ENCODE results near the gene PCNA.

Gene PCNA

GRCh38 chr20:5119435-5120184 is at the start of gene PCNA:
Gene PCNA, minus strand, starts transcription at chr20:5119958. Its CDS starts 160 bp downstream, at chr20:5119798.
- DNase-seq, result peak; percentile 99

DNA sequence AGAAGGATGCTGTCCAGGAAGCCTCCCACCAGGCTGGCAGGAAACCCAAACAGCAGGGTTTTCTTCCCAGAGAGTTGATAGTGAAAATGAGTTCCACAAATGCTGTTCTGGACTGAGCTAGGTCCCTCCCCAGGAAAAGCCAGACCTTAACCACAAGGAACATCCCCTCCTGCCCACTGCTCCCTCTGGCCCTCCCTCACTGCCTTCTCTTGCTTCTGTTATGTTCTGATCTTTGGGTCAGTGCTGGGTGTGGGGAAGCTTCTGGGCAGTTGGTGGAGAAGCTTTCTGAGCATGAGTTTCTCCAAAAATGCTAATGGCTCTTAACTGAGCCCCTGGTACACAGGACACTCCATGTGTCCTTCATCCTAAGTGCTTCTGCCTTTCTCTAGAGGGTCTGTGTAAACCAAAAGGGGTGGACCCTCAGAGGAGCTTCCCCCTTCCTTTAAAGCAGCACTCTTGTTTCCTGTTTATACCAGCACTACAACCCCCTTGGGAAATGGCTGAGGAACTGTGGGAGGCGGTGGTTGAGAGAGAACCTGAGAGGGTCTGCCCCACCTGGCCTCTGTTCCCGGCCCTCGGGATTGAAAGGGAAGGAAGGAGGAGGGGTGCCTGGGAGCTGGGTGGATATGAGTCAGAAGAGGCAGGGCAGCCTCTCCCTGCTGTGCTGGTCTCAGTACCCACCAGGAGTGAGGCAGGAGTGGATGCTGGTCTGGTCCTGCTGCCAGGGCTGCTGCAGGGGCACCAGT is 49.1 kb upstream of the PCNA start:
- no peak for DNase-seq

DNA sequence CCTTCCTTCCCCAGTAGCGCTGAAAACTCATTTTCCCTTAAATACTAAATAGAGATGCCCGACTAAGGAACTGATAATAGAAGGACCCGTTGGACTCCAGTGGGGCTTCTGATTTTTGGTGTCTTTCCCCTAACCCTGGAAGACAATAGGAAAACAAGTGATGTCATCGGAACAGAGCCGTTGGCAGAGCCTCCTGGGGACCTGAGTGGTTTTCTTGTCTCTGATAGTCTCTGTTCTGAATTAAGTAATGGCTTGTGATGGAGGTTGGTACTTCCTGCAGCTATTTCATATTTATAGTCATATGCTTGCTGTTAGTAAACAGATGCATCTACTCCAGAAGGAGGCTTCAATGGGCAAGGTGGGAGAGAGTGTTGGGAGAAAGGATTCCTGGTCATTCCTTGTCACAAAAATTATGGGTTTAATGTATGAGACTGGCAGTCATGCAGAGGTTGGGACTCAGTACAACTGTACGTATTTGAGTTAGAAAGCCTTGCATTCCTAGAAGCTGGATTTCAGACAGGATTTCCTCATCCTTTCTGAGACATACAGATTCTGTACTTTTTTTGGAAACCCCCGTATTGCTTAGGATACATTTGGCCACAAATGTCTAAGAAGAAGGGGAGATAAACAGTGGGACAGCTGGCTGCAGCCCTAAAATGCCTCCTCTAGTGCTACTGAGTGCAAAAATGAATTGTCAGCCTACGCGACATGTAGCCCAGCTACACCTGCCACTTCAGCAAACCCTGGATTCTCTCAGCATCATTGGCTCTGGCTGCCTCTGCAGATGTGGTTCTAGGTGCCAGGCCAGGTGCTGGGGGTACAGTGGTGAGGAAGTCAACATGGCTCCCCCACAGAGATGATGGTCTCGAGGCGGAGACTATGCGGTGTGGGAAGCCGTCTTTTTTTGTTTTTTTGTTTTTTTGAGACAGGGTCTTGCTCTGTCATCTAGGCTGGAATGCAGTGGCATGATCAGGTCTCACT is 45.2 kb upstream of the PCNA start:
- DNase-seq, result no peak

GRCh38 chr20:5161536-5162164 is 41.9 kb upstream of the PCNA start:
- no peak for DNase-seq

DNA sequence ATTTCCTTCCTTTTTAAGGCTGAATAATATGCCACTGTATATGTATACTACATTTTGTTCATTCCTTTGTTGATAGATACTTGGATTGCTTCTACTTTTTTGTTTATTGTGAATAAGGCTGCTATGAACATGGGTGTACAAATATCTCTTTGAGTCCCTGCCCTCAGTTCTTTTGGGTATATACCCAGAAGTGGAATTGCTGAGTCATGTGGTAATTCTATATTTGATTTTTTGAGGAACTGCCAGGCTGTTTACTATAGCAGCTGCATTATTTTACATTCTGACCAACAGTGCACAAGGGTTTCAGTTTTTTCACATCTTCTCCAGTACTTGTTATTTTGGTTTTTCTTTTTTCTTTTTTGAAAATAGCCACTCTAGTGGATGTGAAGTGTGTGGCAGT is 41.1 kb upstream of the PCNA start:
- DNase-seq, result no peak

DNA sequence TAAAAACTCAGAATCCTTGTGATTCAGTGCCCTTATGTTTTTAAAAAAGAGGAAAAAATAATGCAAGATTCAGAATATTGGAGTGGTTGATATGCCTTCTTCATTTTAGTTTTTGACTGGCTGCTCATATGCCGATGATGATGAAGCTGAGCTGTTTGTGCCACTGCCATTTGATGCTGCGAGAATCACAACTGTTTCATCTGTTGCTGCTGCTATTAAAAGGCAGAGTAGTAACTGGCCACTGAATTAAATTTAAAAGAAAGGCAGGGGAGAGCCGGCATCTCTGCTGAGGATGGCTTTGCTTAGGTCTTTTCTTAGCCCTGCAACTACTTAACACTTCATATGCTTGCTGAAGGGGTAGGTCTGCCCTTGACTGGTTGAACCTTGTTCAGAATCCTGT is 40.2 kb upstream of the PCNA start:
- no peak for DNase-seq

DNA sequence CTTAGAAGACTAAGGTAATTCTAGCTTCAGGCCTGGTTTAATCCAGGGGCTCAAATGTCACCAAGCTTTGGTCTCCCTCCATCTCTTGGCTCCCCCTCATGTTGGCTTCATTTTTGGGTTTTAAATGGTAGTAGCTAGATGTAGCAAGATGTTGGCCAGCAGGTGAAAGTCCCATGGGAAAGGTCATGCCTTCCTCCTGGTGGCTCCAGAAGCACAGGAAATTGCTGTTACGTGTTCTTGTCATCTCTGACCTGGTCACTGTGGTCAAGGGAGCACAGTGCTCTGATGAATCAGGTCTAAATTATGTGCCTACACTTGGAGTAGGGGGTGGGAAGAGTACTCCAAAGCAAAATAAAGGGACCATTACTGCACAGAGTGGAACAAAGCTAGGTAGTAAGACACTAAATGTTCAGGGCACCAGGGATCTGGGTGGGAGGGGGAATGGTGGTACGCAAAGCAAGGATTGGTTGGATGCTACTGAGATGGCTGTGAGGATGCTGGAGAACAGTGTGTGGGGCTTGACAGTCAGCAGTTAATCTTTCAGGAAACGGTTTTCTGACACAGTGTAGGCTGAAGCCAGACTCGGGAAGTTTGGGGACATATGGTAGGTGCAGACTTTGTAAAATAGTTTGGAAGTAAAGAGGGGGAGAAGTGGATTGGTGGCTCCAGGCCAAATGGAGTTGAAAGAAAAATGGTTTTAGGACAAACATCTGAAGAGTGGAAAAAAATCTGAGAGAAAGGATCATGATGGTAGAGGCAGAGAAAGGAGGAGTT is 37.1 kb upstream of the PCNA start:
- no peak for DNase-seq

- no peak for DNase-seq
Measured at GRCh38 chr20:5155404-5155803, 35.6 kb upstream of the PCNA start.

GRCh38 chr20:5154543-5154925 is 34.8 kb upstream of the PCNA start:
- no peak for DNase-seq

DNA sequence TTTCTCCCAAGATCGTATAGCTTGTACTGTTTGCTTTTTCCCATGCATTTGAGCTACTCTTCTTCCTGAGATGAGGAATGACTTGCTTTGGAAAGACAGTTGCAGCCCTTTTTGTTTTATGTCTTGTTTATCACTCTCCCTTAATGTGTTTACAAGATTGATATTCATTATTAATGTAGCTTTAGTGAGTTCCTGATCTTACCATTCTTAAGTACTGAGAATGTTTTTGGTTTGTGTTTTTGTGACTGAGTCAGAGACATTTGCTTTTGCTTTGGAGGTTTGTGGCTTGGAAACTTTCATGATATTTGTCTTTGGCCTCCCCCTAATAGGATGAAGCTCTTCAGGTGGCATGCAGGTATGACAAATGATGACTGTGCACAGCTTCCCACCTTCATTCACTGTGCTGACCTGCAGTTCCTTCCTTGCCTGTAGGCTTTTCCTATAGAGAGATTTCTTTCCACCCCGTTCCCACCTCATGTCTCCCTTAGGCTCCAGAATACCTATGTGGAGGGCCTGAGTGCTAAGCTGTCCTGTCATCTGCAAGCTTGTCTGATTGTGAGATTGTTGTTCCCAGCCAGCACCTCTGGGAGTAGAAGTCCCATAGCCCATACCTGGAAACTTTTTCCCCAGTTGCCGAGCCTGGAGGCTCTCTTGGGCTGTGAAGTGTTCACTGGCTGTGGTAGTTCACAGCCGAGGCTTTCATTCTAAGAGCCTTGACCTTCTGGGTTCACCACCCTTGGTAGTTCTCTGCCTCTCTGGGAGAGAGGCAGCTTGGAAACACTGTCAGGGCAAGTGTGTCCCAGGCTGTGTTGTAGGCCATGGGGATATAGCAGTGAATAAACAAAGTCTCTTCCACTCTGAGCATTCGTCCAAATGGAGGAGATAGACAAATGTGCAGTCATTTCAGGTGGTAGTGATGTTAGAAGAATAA is 34.1 kb upstream of the PCNA start:
- no peak for DNase-seq

- DNase-seq, result no peak
Measured at GRCh38 chr20:5153152-5153467, 33.4 kb upstream of the PCNA start.

- no peak for DNase-seq
Measured at GRCh38 chr20:5150226-5151076, 30.7 kb upstream of the PCNA start.

DNA sequence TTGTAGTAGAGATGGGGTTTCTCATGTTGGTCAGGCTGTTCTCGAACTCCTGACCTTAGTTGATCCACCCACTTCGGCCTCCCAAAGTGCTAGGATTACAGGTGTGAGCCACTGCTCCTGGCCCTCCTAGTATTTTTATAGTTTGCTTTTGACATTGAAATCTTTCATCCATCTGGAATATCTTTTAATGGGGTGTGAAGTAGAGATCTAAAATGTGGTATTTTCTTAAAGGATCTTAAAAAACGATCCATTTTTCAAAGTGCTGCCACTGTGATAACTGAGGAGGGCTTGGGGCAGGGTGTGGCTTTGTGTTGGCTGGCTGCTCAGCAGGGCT is 30.1 kb upstream of the PCNA start:
- DNase-seq, result no peak

- no peak for DNase-seq
Measured at GRCh38 chr20:5148581-5148980, 28.8 kb upstream of the PCNA start.

DNA sequence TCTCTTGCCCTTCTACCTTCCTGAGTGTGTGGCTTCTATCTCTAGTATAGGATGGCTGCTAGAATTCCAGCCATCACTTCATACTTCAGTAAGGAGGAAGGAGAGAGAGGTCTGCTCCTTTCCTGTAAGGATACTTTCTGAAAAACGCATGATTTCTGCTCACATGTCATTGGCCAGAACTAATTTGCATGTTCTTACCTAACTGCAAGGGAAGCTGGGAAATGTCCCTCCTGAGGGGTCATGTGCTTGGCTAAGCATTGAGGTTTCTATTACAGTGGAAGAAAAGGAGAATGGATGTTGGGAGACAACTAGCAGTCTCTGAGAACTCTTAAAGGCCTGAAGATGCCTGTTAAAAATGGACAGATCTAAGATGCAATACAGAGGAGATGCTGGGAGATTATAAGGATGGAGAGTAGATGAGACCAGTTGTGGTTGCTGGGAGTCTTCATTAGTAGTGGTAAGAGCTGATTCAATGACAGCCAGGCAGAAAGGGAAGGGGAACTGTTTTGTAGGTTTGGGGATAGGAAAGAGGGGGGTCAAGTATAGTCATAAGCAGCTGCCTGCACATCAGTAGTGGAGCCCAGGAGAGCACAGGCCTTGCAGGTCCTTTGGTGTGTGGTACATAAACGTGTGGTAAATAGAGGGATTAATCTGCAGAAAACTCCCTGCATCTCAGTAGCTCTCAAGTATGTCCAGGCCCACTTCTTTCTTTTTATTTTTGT is 27.3 kb upstream of the PCNA start:
- no peak for DNase-seq

DNA sequence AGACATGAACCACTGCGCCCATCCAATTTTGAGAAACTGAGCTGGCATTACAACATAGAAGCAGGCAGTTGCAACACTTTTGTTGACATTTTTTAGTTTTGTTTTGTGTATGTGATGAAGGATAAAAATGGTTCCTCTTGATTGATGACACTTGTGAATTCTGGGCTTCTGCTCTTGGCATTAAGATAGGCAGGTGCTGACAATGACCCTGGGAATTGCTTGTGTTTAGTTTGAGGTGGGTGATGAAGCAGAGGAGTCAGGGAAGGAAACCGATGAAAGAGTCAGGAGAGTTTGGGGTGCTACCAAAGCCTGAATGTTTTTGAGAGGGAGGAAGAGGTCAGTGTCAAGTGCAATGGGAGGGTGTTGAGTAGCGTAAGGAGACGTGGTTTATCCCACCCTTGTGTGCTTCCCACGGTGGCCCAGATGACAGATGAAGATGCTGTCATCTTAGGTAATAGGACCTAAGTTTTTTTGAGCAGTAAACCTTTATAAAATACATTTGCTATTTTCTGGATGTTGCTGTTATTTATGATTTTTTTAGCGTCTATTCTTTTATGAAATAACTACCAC is 26.4 kb upstream of the PCNA start:
- no peak for DNase-seq

- DNase-seq, result no peak
Measured at GRCh38 chr20:5145365-5146098, 25.8 kb upstream of the PCNA start.

DNA sequence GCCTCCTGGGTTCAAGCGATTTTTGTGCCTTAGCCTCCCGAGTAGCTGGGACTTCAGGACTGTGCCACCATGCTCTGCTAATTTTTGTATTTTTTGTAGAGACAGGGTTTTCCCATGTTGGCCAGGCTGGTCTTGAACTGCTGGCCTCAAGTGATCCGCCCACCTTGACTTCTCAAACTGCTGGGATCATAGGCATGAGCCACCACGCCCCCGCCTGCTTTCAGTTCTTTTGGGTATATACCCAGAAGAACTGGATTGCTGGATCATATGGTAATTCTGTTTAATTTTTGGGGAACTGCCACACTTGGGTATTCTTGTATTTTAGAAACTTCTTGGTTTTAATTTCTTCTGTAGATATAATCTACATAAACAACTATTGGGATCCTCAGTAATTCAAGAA is 24.1 kb upstream of the PCNA start:
- no peak for DNase-seq
